NB4 (cell line): ENCODE results near the gene CDHR2.

Experiments
- DNase-seq: peaks from one replicate; pipeline ENCODE4 v3.0.0; 2010; ENCODE audit warnings: low read depth
- H3K4me3 ChIP-seq: one replicate; pipeline ENCODE4 v1.5.1; 2011; ENCODE audit warnings: mild to moderate bottlenecking, low read depth, low read length, moderate library complexity
- MYC ChIP-seq: IDR thresholded peaks from 2 replicates; pipeline ENCODE4 v1.6.1; 2011; ENCODE audit warnings: low read depth, low read length
- POLR2A ChIP-seq: IDR thresholded peaks from 2 replicates; pipeline ENCODE4 v1.6.1; 2011; ENCODE audit warnings: mild to moderate bottlenecking; ENCODE audit not compliant: insufficient read length; ENCODE audit errors: extremely low read depth
- TF ChIP-seq, protein P1 (sequence below): IDR thresholded peaks from 2 replicates; pipeline ENCODE4 v1.6.1; 2011; ENCODE audit warnings: low read depth, low read length
- TF ChIP-seq, protein P2 (sequence below): IDR thresholded peaks from one replicate; pipeline ENCODE4 v1.5.1; 2012; ENCODE audit warnings: low read depth, low read length

Gene CDHR2

DNA sequence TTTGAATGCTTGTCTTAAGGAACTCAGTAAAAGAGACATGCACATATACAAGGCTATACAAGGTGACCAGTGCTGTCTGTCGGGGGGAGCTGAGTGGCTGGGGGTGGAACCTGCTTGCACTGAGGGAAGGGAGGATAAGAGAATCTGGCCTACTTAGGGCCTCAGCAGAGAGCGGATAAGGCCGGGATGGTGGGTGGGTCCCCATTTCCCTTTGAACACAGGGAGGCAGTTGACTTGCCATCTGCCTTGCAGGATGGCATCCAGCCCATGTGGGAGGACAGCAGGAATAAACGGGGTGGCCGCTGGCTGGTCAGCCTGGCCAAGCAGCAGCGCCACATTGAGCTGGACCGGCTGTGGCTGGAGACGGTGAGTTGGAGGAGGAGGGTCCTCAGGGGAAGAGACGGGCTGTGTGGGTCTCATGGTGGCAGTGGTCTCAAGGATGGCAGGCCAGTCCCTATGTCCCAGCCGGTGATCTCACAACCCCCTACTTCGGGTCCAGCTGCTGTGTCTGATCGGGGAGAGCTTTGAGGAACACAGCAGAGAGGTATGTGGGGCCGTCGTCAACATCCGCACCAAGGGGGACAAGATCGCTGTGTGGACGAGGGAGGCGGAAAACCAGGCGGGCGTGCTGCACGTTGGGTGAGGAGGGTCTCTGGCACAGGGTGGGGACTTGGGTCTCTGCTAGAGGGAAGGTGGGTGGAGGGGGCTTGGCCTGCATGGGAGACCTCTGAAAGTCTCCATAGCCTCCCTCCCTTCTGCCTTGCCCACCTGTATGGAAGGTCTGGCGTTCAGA is 95.9 kb downstream of the CDHR2 start:
- no peak for DNase-seq
- no peak for TF ChIP-seq POLR2A
- TF ChIP-seq MYC: no peak
- TF ChIP-seq, protein P1, sequence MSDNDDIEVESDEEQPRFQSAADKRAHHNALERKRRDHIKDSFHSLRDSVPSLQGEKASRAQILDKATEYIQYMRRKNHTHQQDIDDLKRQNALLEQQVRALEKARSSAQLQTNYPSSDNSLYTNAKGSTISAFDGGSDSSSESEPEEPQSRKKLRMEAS: no peak
- TF ChIP-seq, protein P2, sequence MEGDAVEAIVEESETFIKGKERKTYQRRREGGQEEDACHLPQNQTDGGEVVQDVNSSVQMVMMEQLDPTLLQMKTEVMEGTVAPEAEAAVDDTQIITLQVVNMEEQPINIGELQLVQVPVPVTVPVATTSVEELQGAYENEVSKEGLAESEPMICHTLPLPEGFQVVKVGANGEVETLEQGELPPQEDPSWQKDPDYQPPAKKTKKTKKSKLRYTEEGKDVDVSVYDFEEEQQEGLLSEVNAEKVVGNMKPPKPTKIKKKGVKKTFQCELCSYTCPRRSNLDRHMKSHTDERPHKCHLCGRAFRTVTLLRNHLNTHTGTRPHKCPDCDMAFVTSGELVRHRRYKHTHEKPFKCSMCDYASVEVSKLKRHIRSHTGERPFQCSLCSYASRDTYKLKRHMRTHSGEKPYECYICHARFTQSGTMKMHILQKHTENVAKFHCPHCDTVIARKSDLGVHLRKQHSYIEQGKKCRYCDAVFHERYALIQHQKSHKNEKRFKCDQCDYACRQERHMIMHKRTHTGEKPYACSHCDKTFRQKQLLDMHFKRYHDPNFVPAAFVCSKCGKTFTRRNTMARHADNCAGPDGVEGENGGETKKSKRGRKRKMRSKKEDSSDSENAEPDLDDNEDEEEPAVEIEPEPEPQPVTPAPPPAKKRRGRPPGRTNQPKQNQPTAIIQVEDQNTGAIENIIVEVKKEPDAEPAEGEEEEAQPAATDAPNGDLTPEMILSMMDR: no peak
- no peak overlapping the region for H3K4me3 ChIP-seq
